Endothelial cell of umbilical vein (primary cell): ENCODE measurements around the gene TXNDC17. TPM values are rescaled to one million over a fixed set of nuclear protein-coding genes. Genes with fewer than 3 reads are reported as not detected.

ENCODE experiments used
- BruUV-seq: library from RNA; stranded (reverse); fragments of 400-500 nt; replicated peaks from 2 replicates; lab custom pipeline; 2021; lab: Mats Ljungman, UMichigan
- CTCF ChIA-PET: fragments of 300-600, 350-600 bp; sonication (Branson Sonifier 250); formaldehyde crosslinking; loops from one replicate; lab custom pipeline; 2021; ENCODE audit warnings: antibody characterized with exemption, inconsistent platforms; lab: Charles Lee
- POLR2A ChIA-PET: fragments of 300-600, 350-600 bp; sonication (Branson Sonifier 250); formaldehyde crosslinking; loops from one replicate; lab custom pipeline; 2021; ENCODE audit warnings: antibody characterized with exemption, inconsistent platforms; lab: Charles Lee
- DNase-seq: peaks from one replicate; pipeline ENCODE4 v3.0.0-alpha.2; 2011; ENCODE audit warnings: low read depth, low spot score
- FAIRE-seq: peaks from 2 replicates; lab custom pipeline; 2011; peaks lifted over from hg19 to GRCh38; lab: Jason Lieb, UNC
- H2AFZ ChIP-seq: 2 replicates; pipeline ENCODE4 v1.6.0; 2012; ENCODE audit warnings: low read depth, low read length, control low read depth, inconsistent platforms
- H3K27ac ChIP-seq: 2 replicates; pipeline ENCODE4 v1.5.1; 2011; ENCODE audit warnings: low read depth, mild to moderate bottlenecking, control low read depth, low read length, moderate library complexity; ENCODE audit not compliant: insufficient read depth
- H3K27me3 ChIP-seq, 2 experiments: 2 replicates each; pipeline versions ENCODE4 v1.6.0 to v1.6.1; 2011; ENCODE audit warnings: low read length in 2 of 2, mixed read lengths in 1 of 2; ENCODE audit not compliant: control insufficient read depth in 2 of 2, insufficient read depth in 2 of 2
- H3K36me3 ChIP-seq, 2 experiments: 2 replicates in 1 of 2; 3 replicates in 1 of 2; pipeline ENCODE4 v1.5.1; 2011; ENCODE audit warnings: low read length in 2 of 2, mild to moderate bottlenecking in 1 of 2, moderate library complexity in 1 of 2; ENCODE audit not compliant: control insufficient read depth in 2 of 2, insufficient read depth in 2 of 2; ENCODE audit errors: extremely low read depth in 1 of 2
- H3K4me1 ChIP-seq: 3 replicates; pipeline ENCODE4 v1.5.1; 2011; ENCODE audit warnings: mild to moderate bottlenecking, low read length; ENCODE audit not compliant: control insufficient read depth, insufficient read depth; ENCODE audit errors: extremely low read depth
- H3K4me2 ChIP-seq: 2 replicates; pipeline ENCODE4 v1.6.1; 2011; ENCODE audit warnings: low read length, control low read depth, mixed read lengths; ENCODE audit not compliant: insufficient read depth
- H3K4me3 ChIP-seq, 3 experiments: fragments of 200-600 bp in 1 of 3; sonication (generic), shearing (Covaris generic) in 1 of 3; replicated peaks in 1 of 3; 2 replicates each; pipeline ENCODE4 v1.5.1; 2011 to 2016; ENCODE audit warnings: control low read depth in 3 of 3, low read length in 3 of 3, mild to moderate bottlenecking in 2 of 3, inconsistent platforms in 1 of 3, low read depth in 1 of 3, moderate library complexity in 1 of 3; ENCODE audit not compliant: insufficient read depth in 1 of 3
- H3K79me2 ChIP-seq: 2 replicates; pipeline ENCODE4 v1.6.0; 2012; ENCODE audit warnings: low read length, inconsistent platforms; ENCODE audit not compliant: control insufficient read depth, insufficient read depth
- H3K9ac ChIP-seq: replicated peaks from 2 replicates; pipeline ENCODE3; 2011; ENCODE audit warnings: low read length, control low read depth; ENCODE audit not compliant: insufficient read depth; ENCODE audit errors: extremely low read depth
- H3K9me1 ChIP-seq: replicated peaks from 3 replicates; pipeline ENCODE4 v1.6.0; 2011; ENCODE audit warnings: mild to moderate bottlenecking, low read length; ENCODE audit not compliant: control insufficient read depth, insufficient read depth; ENCODE audit errors: extremely low read depth
- H3K9me3 ChIP-seq: replicated peaks from 2 replicates; pipeline ENCODE4 v1.5.1; 2012; ENCODE audit warnings: low read length, inconsistent platforms; ENCODE audit not compliant: control insufficient read depth, insufficient read depth
- H4K20me1 ChIP-seq: replicated peaks from 2 replicates; pipeline ENCODE3; 2011; ENCODE audit warnings: mild to moderate bottlenecking, low read length; ENCODE audit not compliant: control insufficient read depth, insufficient read depth; ENCODE audit errors: extremely low read depth
- EZH2 ChIP-seq: IDR thresholded peaks from 2 replicates; pipeline ENCODE4 v1.6.1; 2012; ENCODE audit warnings: borderline replicate concordance, low read depth, mild to moderate bottlenecking, moderate library complexity, low read length, inconsistent platforms; ENCODE audit not compliant: severe bottlenecking
- FOS ChIP-seq: IDR thresholded peaks from 2 replicates; pipeline ENCODE4 v1.6.1; 2011; ENCODE audit warnings: mild to moderate bottlenecking, low read length, moderate library complexity, borderline replicate concordance; ENCODE audit not compliant: insufficient read depth
- GATA2 ChIP-seq: IDR thresholded peaks from 2 replicates; pipeline ENCODE4 v1.7.0; 2011; ENCODE audit warnings: low read depth, mild to moderate bottlenecking, moderate library complexity, mixed read lengths, low read length; ENCODE audit not compliant: insufficient read length, insufficient read depth
- JUN ChIP-seq: IDR thresholded peaks from 2 replicates; pipeline ENCODE4 v1.6.1; 2011; ENCODE audit warnings: borderline replicate concordance, low read depth; ENCODE audit not compliant: insufficient read length, insufficient read depth
- MAX ChIP-seq: IDR thresholded peaks from 2 replicates; pipeline ENCODE4 v1.6.1; 2011; ENCODE audit not compliant: insufficient read depth, insufficient read length
- MYC ChIP-seq: IDR thresholded peaks from one replicate; pipeline ENCODE4 v1.6.1; 2011; ENCODE audit warnings: mild to moderate bottlenecking, low read depth, low read length
- POLR2A ChIP-seq: IDR thresholded peaks from 2 replicates; pipeline ENCODE4 v1.6.1; 2012; ENCODE audit warnings: low read depth, mild to moderate bottlenecking, control low read depth, low read length
- POLR2AphosphoS5 ChIP-seq: IDR thresholded peaks from 2 replicates; pipeline ENCODE4 v1.6.1; 2012; ENCODE audit warnings: low read depth, mild to moderate bottlenecking, control low read depth, low read length, moderate library complexity; ENCODE audit not compliant: insufficient read depth
- dilution Hi-C: fragments of 300-500 bp; cut with MboI; formaldehyde crosslinking; loops from one replicate; pipeline ENCODE4 v1.15.0; 2019; ENCODE audit warnings: low sequenced_read_pairs; ENCODE audit not compliant: extremely low pct_ligation_motif_present
- intact Hi-C: fragments of 100-400 bp; cut with micrococcal nuclease; formaldehyde crosslinking; loops from one replicate; pipeline ENCODE4 v1.10.0; 2022
- polyA plus RNA-seq, 4 experiments: library from polyadenylated mRNA; depleted of rRNA in 3 of 4; stranded (reverse) in 3 of 4; unstranded in 1 of 4; fragments of >200 nt; gene quantifications; 2 replicates each; pipeline versions ENCODE4 v1.2.1 to v1.2.3, GENCODE V29; 2011 to 2012; ENCODE audit warnings: missing spikeins in 1 of 4
- total RNA-seq: library from RNA; stranded (reverse); gene quantifications from 2 replicates; pipeline ENCODE4 v1.2.3, GENCODE V29; 2021
- TF ChIP-seq, protein P1 (sequence below), 2 donors: IDR thresholded peaks; 1 replicate in 1 of 2; 2 replicates in 1 of 2; pipeline ENCODE4 v1.5.1; 2011; ENCODE audit warnings: low read length in 2 of 2, mild to moderate bottlenecking in 2 of 2, moderate library complexity in 2 of 2, control low read depth in 1 of 2, inconsistent platforms in 1 of 2, low read depth in 1 of 2; ENCODE audit not compliant: insufficient read depth in 1 of 2; ENCODE audit errors: extremely low read depth in 1 of 2

TXNDC17 gene
- total and polyA plus RNA-seq, 2 donors (not counting 3 experiments of a cell fraction or from before 2014, with no cell fraction given) = 101 to 297 TPM

- Histone ChIP-seq H3K4me2 (no peak overlapping the region), H3K27ac (no peak overlapping the region), H3K79me2 (no peaks in the 10 kb centered on the region), H3K9me3 (no peaks in the 10 kb centered on the region), H3K9me1 (no peaks in the 10 kb centered on the region), H2AFZ (no peak overlapping the region), H3K27me3 (no peaks in the 10 kb centered on the region), H3K9ac (no peak overlapping the region), H3K36me3 (peaks cover 4 to 21% of the 10 kb centered on the region in 2 experiments), H4K20me1 (no peaks in the 10 kb centered on the region), H3K4me3 (no peak overlapping the region), H3K4me1 (no peaks in the 10 kb centered on the region)
- no TSS peak for BruUV-seq
- no peak for DNase-seq
- POLR2A ChIA-PET = no interaction called here
- dilution Hi-C loops (no loop called here), intact Hi-C loops (no loop called here)
- CTCF ChIA-PET = interaction anchor here (2.1 to 5.6 kb wide), 2 partner anchors 10 to 124 kb away, joined by 7 to 39 read pairs; no protein-coding TSS in a partner anchor
- no peak for FAIRE-seq
- no peak for TF ChIP-seq FOS
- no peak for TF ChIP-seq EZH2
- TF ChIP-seq POLR2A = no peak
- no peak for TF ChIP-seq JUN
- TF ChIP-seq, protein P1, sequence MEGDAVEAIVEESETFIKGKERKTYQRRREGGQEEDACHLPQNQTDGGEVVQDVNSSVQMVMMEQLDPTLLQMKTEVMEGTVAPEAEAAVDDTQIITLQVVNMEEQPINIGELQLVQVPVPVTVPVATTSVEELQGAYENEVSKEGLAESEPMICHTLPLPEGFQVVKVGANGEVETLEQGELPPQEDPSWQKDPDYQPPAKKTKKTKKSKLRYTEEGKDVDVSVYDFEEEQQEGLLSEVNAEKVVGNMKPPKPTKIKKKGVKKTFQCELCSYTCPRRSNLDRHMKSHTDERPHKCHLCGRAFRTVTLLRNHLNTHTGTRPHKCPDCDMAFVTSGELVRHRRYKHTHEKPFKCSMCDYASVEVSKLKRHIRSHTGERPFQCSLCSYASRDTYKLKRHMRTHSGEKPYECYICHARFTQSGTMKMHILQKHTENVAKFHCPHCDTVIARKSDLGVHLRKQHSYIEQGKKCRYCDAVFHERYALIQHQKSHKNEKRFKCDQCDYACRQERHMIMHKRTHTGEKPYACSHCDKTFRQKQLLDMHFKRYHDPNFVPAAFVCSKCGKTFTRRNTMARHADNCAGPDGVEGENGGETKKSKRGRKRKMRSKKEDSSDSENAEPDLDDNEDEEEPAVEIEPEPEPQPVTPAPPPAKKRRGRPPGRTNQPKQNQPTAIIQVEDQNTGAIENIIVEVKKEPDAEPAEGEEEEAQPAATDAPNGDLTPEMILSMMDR (IDR thresholded peaks at IDR 0.05; ENCODE audit: extremely low read depth in 1 of 2, insufficient read depth in 1 of 2, low read depth in 1 of 2, low read length in 2 of 2) = no peak
- no peak for TF ChIP-seq POLR2AphosphoS5
- no peak for TF ChIP-seq MAX
- no peak for TF ChIP-seq MYC
- no peak for TF ChIP-seq GATA2
These were observed 43.9 kb upstream of the TXNDC17 start for GRCh38 chr17:6596941-6597340.
